HepG2 (cell line): ENCODE measurements around the gene LYPD4. TPM values are rescaled to one million over a fixed set of nuclear protein-coding genes. Genes with fewer than 3 reads are reported as not detected.

ENCODE experiments used
- AKNA ChIP-seq: sonication (generic); formaldehyde crosslinking; IDR thresholded peaks from 2 replicates; pipeline ENCODE4 v1.4.0; 2020; ENCODE audit warnings: missing genetic modification reagents, borderline replicate concordance
- CENPT ChIP-seq: sonication (generic); formaldehyde crosslinking; IDR thresholded peaks from 2 replicates; pipeline ENCODE4 v1.8.0; 2022; ENCODE audit warnings: low read depth, mild to moderate bottlenecking, moderate library complexity, missing genetic modification reagents
- DR1 ChIP-seq: sonication (generic); formaldehyde crosslinking; IDR thresholded peaks from 2 replicates; pipeline ENCODE4 v1.8.0; 2021; ENCODE audit warnings: mild to moderate bottlenecking, missing genetic modification reagents, inconsistent platforms
- FOXJ3 ChIP-seq: sonication (generic); formaldehyde crosslinking; IDR thresholded peaks from 2 replicates; pipeline ENCODE4 v1.4.0; 2020; ENCODE audit warnings: missing genetic modification reagents, mild to moderate bottlenecking, borderline replicate concordance
- HOXA3 ChIP-seq: sonication (generic); formaldehyde crosslinking; IDR thresholded peaks from 2 replicates; pipeline ENCODE4 v1.5.0; 2020; ENCODE audit warnings: missing genetic modification reagents
- MXD3 ChIP-seq: IDR thresholded peaks from 2 replicates; pipeline ENCODE4 v1.6.1; 2016; ENCODE audit warnings: mild to moderate bottlenecking, missing biosample characterization, missing genetic modification reagents
- NONO ChIP-seq, 2 experiments: fragments of 450-650 bp in 1 of 2; sonication (generic) in 1 of 2; formaldehyde crosslinking in 1 of 2; IDR thresholded peaks in 1 of 2; conservative IDR thresholded peaks in 1 of 2; 2 replicates each; pipeline versions ENCODE4 v1.6.1 to v1.8.0; 2017 to 2022; ENCODE audit warnings: mild to moderate bottlenecking in 1 of 2, missing genetic modification reagents in 1 of 2, moderate library complexity in 1 of 2
- PAWR ChIP-seq: sonication (generic); formaldehyde crosslinking; IDR thresholded peaks from 2 replicates; pipeline ENCODE4 v1.4.0; 2020; ENCODE audit warnings: missing genetic modification reagents, mild to moderate bottlenecking, borderline replicate concordance
- PHF5A ChIP-seq: IDR thresholded peaks from one replicate; pipeline ENCODE4 v1.6.1; 2018; ENCODE audit warnings: low read depth, missing genetic modification reagents; ENCODE audit not compliant: unreplicated experiment
- TBX3 ChIP-seq: fragments of 450-650 bp; IDR thresholded peaks from 2 replicates; pipeline ENCODE4 v1.6.1; 2017; ENCODE audit warnings: antibody characterized with exemption, mild to moderate bottlenecking, inconsistent platforms, borderline replicate concordance
- ZBTB3 ChIP-seq: sonication (generic); formaldehyde crosslinking; IDR thresholded peaks from 2 replicates; pipeline ENCODE4 v1.4.0; 2020; ENCODE audit warnings: low read depth, mild to moderate bottlenecking, moderate library complexity, missing genetic modification reagents, borderline replicate concordance
- ZBTB39 ChIP-seq: sonication (generic); formaldehyde crosslinking; IDR thresholded peaks from 2 replicates; pipeline ENCODE4 v1.5.0; 2020; ENCODE audit warnings: missing genetic modification reagents
- ZMYM4 ChIP-seq: sonication (generic); formaldehyde crosslinking; IDR thresholded peaks from 2 replicates; pipeline ENCODE4 v1.8.1; 2023; ENCODE audit warnings: mild to moderate bottlenecking, missing genetic modification reagents
- ZNF180 ChIP-seq: sonication (generic); formaldehyde crosslinking; IDR thresholded peaks from 2 replicates; pipeline ENCODE4 v1.4.0; 2020; ENCODE audit warnings: low read depth, missing genetic modification reagents, borderline replicate concordance
- ZNF230 ChIP-seq: sonication (generic); formaldehyde crosslinking; IDR thresholded peaks from 2 replicates; pipeline ENCODE4 v1.4.0; 2020; ENCODE audit warnings: mild to moderate bottlenecking, missing genetic modification reagents
- ZNF639 ChIP-seq: conservative IDR thresholded peaks from 2 replicates; pipeline ENCODE4 v1.6.1; 2018; ENCODE audit warnings: missing genetic modification reagents
- ZNF800 ChIP-seq: sonication (generic); formaldehyde crosslinking; IDR thresholded peaks from 2 replicates; pipeline ENCODE4 v1.4.0; 2020; ENCODE audit warnings: missing genetic modification reagents
- polyA plus RNA-seq, 8 experiments: library from polyadenylated mRNA; depleted of rRNA in 3 of 8; stranded (reverse) in 7 of 8; unstranded in 1 of 8; fragments of >200 nt; fragmentation: Illumina TruSeq in 4 of 8; extraction: Trizol in 4 of 8; gene quantifications; 2 replicates each; pipeline versions ENCODE4 v1.2.1 to v1.2.3, GENCODE V29; 2011 to 2016; ENCODE audit warnings: low read depth in 4 of 8, missing spikeins in 1 of 8, mixed read lengths in 1 of 8; ENCODE audit not compliant: insufficient read depth in 1 of 8
- total RNA-seq, 5 experiments: library from RNA; depleted of rRNA; stranded (reverse); fragments of >200 nt; fragmentation: Illumina TruSeq; extraction: Trizol; gene quantifications; 2 replicates each; pipeline ENCODE4 v1.2.3, GENCODE V29; 2016; ENCODE audit warnings: low read depth in 1 of 5

Gene LYPD4
- total and polyA plus RNA-seq, 2 of the 13 experiments (the other 11 are each of a cell fraction or from before 2014, with no cell fraction given) = not detected

GRCh38 chr19:41859618-41860418, 15.3 kb upstream of the LYPD4 start, which contains the start of gene RPS19 (continued):
- TF ChIP-seq ZNF180 (CRISPR knock-in tag) (no peak), ZMYM4 (peak; percentile 64), CENPT (CRISPR knock-in tag) (no peak), HOXA3 (CRISPR knock-in tag) (peak; percentile 83), DR1 (peak; percentile 97), ZBTB3 (CRISPR knock-in tag) (no peak), AKNA (CRISPR knock-in tag) (no peak; the same call in 1 of the 2 replicates), TBX3 (no peak; the same call in 1 of the 2 replicates), FOXJ3 (CRISPR knock-in tag) (no peak), PHF5A (CRISPR knock-in tag) (peak; percentile 15), ZNF639 (CRISPR knock-in tag) (peak; percentile 83), NONO (IDR thresholded peaks at IDR 0.05) (no peak), NONO (CRISPR knock-in tag; conservative IDR thresholded peaks at IDR 0.05) (peak; percentile 63), MXD3 (0 out of 2 replicates have a peak, but pooled peaks have one; percentile 33), ZNF800 (CRISPR knock-in tag) (no peak), ZNF230 (CRISPR knock-in tag) (peak; percentile 51; the same call in 1 of the 2 replicates), PAWR (CRISPR knock-in tag) (no peak), ZBTB39 (CRISPR knock-in tag) (no peak)
